GM12892 (cell line): ENCODE results near the gene ALKAL2.

Source experiments
- POLR2AphosphoS5 ChIP-seq: IDR thresholded peaks from 2 replicates; pipeline ENCODE4 v1.6.1; 2011; ENCODE audit warnings: low read depth, low read length, control low read depth
- TAF1 ChIP-seq: IDR thresholded peaks from 2 replicates; pipeline ENCODE4 v1.6.1; 2011; ENCODE audit warnings: low read depth, mild to moderate bottlenecking, control low read depth, low read length, borderline replicate concordance

- TF ChIP-seq POLR2AphosphoS5 (no peak), TAF1 (no peak)
Measured at GRCh38 chr2:332592-332991, 44.7 kb upstream of the ALKAL2 start.
